Measurements from ENCODE around the gene KCNA2. TPM values are rescaled to one million over a fixed set of nuclear protein-coding genes. Genes with fewer than 3 reads are reported as not detected.

Gene KCNA2
- total RNA-seq, 1 experiment from 2014 or later, result 1.1 TPM

- ATAC-seq, result no peak
- no peak for TF ChIP-seq TCF7L2 (IDR thresholded peaks at IDR 0.05; ENCODE audit: low read depth, low read length)
- TF ChIP-seq POLR2AphosphoS5 (IDR thresholded peaks at IDR 0.05; ENCODE audit: low read depth, low read length), result no peak
- TF ChIP-seq SIN3A (IDR thresholded peaks at IDR 0.05; ENCODE audit: borderline replicate concordance, insufficient read depth, low read depth, low read length), result no peak
- TF ChIP-seq CTCF (IDR thresholded peaks at IDR 0.05), result no peak
- no peaks in the 10 kb centered on the region for H3K9me3 ChIP-seq (ENCODE audit: control insufficient read depth, insufficient read depth, low read depth, low read length)
- in situ Hi-C loops (cut with HindIII; ENCODE audit: low pct_unique_long_range_greater_than_20kb, low sequenced_read_pairs) (no loop called here), intact Hi-C loops (cut with micrococcal nuclease; ENCODE audit: unreplicated experiment) (no loop called here)
- no TSS peak for BruUV-seq (replicated peaks)
- ChIA-PET POLR2A (no interaction called here), CTCF (interaction anchor here (0.7 kb wide), 1 partner anchor 144 kb away, joined by 5 read pairs; no protein-coding TSS in a partner anchor)
- DNase-seq (ENCODE audit: low read depth, low spot score), result no peak
- no peaks in the 10 kb centered on the region for H3K4me1 ChIP-seq (ENCODE audit: control insufficient read depth, insufficient read depth, low read length)
- no peak overlapping the region for H3K4me3 ChIP-seq (ENCODE audit: low read depth in 2 of 2, low read length in 2 of 2)
- H3K27me3 ChIP-seq (ENCODE audit: control insufficient read depth, insufficient read depth, low read length), result no peaks in the 10 kb centered on the region; the same call in 1 of the 2 replicates
- no peak overlapping the region for H3K27ac ChIP-seq (ENCODE audit: low read length)
- H3K36me3 ChIP-seq (ENCODE audit: control insufficient read depth, insufficient read depth, low read length), result no peaks in the 10 kb centered on the region
These were observed 33.7 kb upstream of the KCNA2 start for GRCh38 chr1:110639724-110640386.

- intact Hi-C loops (cut with micrococcal nuclease; ENCODE audit: unreplicated experiment) (no loop called here), in situ Hi-C loops (cut with HindIII; ENCODE audit: low pct_unique_long_range_greater_than_20kb, low sequenced_read_pairs) (no loop called here)
- no peaks in the 10 kb centered on the region for H3K36me3 ChIP-seq (ENCODE audit: control insufficient read depth, insufficient read depth, low read length)
- H3K27ac ChIP-seq (ENCODE audit: low read length), result no peak overlapping the region
- ATAC-seq (no peak), DNase-seq (ENCODE audit: low read depth, low spot score) (no peak)
- no peak for TF ChIP-seq CTCF (IDR thresholded peaks at IDR 0.05)
- TF ChIP-seq POLR2AphosphoS5 (IDR thresholded peaks at IDR 0.05; ENCODE audit: low read depth, low read length), result no peak
- no peak for TF ChIP-seq TCF7L2 (IDR thresholded peaks at IDR 0.05; ENCODE audit: low read depth, low read length)
- TF ChIP-seq REST (IDR thresholded peaks at IDR 0.05; ENCODE audit: insufficient read depth in 1 of 2, low read depth in 2 of 2, low read length in 1 of 2), result no peak
- no peak for TF ChIP-seq SIN3A (IDR thresholded peaks at IDR 0.05; ENCODE audit: borderline replicate concordance, insufficient read depth, low read depth, low read length)
- ChIA-PET CTCF (no interaction called here), POLR2A (no interaction called here)
- BruUV-seq (replicated peaks), result no TSS peak
- no peaks in the 10 kb centered on the region for H3K4me1 ChIP-seq (ENCODE audit: control insufficient read depth, insufficient read depth, low read length)
- no peaks in the 10 kb centered on the region for H3K9me3 ChIP-seq (ENCODE audit: control insufficient read depth, insufficient read depth, low read depth, low read length)
- no peaks in the 10 kb centered on the region for H3K27me3 ChIP-seq (ENCODE audit: control insufficient read depth, insufficient read depth, low read length)
- no peak overlapping the region for H3K4me3 ChIP-seq (ENCODE audit: low read depth in 2 of 2, low read length in 2 of 2)
These were observed 32.4 kb upstream of the KCNA2 start for GRCh38 chr1:110638556-110638955.

All from Panc1 (cell line).